H7 (cell line): ENCODE measurements around the gene WDR20. TPM values are rescaled to one million over a fixed set of nuclear protein-coding genes. Genes with fewer than 3 reads are reported as not detected.
"Not testable (repeated sequence)": the region's sequence is repeated elsewhere in the genome, so short reads cannot be mapped to it uniquely, and the experiment has no call there.

Experiments
- DNase-seq: peaks from one replicate; pipeline ENCODE4 v3.0.0; 2012
- H3K27me3 ChIP-seq: 2 replicates; pipeline ENCODE4 v1.6.0; 2011; ENCODE audit warnings: mild to moderate bottlenecking, low read length; ENCODE audit not compliant: control insufficient read depth, insufficient read depth
- H3K36me3 ChIP-seq: replicated peaks from 2 replicates; pipeline ENCODE4 v1.5.1; 2011; ENCODE audit warnings: low read length; ENCODE audit not compliant: control insufficient read depth, insufficient read depth
- H3K4me3 ChIP-seq: 2 replicates; pipeline ENCODE4 v1.5.1; 2011; ENCODE audit warnings: low read depth, mild to moderate bottlenecking, control low read depth, low read length, moderate library complexity; ENCODE audit not compliant: insufficient read depth
- total RNA-seq: library from RNA; depleted of rRNA; stranded (reverse); fragments of >200 nt; shearing (Covaris generic); gene quantifications from 2 replicates; pipeline ENCODE4 v1.2.3, GENCODE V29; 2014

WDR20 gene
- total RNA-seq, 1 experiment from 2014 or later, result 14.7 TPM

GRCh38 chr14:102144914-102145313, 5.2 kb downstream of the WDR20 start:
- Histone ChIP-seq H3K36me3 (no peaks in the 10 kb centered on the region), H3K27me3 (no peaks in the 10 kb centered on the region), H3K4me3 (no peak overlapping the region)
- no peak for DNase-seq

DNA sequence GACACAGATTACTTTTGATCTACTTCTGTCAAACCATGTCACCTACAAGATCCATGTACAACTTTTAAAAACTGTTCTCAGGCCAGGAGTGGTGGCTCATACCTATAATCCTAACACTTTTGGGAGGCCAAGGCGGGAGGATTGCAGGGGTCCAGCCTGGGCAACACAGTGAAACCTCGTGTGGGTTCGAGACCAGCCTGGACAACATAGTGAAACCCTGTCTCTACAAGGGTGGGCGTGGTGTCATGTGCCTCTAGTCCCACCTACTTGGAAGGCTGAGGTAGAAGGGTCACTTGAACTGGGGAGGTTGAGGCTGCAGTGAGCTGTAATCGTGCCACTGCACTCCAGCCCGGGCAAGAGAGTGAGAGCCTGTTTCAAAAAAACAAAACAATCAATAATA, 5.7 kb downstream of the WDR20 start:
- Histone ChIP-seq H3K4me3 (no peak overlapping the region), H3K27me3 (no peaks in the 10 kb centered on the region), H3K36me3 (no peaks in the 10 kb centered on the region)
- no peak for DNase-seq

GRCh38 chr14:102146423-102146822, 6.7 kb downstream of the WDR20 start:
- no peak overlapping the region for H3K4me3 ChIP-seq
- H3K36me3 ChIP-seq, result no peaks in the 10 kb centered on the region
- no peaks in the 10 kb centered on the region for H3K27me3 ChIP-seq
- no peak for DNase-seq

DNA sequence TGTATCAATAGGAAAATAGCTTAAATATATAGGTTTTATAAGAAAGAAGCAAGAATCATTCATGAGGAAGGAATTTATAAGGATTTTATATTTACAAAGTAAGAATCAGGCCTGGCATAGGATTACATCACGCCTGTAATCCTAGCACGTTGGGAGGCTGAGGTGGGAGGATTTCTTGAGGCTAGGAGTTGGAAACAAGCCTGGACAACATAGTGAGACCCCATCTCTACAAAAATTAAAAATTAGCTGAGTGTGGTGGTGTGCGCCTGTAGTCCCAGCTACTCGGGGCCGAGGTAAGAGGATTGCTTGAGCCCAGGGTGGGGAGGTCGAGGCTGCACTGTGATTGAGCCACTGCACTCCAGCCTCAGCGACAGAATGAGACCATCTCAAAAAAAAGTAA, 10.4 kb downstream of the WDR20 start:
- no peak for DNase-seq
- Histone ChIP-seq H3K36me3 (0 out of 2 replicates have a peak, but pooled peaks cover 1% of the 10 kb centered on the region), H3K4me3 (no peak overlapping the region)

DNA sequence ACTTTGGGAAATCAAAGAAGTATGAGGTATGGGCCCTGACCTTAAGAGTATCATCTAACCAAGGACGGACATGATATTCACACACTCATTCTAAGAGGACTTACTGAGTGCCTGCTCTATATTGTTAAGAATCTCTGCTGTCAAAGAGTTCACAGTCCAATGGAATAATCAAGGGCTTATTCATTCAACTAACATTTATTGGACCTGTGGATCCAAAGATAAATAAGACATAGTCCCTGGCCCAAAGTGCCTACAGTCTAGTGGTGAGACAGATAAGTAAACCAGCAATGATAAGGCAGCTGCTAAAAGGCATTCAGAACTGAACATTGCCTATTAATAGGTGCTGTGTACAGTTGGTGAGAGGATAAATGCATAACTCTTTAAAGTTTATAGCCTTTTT, 11.0 kb downstream of the WDR20 start:
- Histone ChIP-seq H3K27me3 (no peaks in the 10 kb centered on the region), H3K4me3 (no peak overlapping the region), H3K36me3 (0 out of 2 replicates have a peak, but pooled peaks cover 1% of the 10 kb centered on the region)
- no peak for DNase-seq

More for the DNA sequence above, 10.4 kb downstream of the WDR20 start:
- H3K27me3 ChIP-seq, result no peaks in the 10 kb centered on the region

DNA sequence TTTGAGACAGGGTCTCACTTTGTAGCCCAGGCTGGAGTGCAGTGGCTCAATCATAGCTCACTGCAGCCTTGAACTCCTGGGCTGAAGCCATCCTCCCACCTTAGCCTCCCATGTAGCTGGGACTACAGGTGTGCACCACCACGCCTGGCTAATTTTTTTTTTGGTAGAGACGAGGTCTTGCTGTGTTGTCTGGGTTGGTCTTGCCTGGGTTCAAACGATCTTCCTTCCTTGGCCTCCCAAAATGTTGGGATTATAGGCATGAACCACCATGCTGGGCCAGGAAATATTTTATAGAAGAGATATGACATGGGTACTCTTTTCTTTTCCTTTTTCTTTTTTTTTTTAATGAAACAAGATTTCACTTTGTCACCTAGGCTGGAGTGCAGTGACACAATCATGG, 11.7 kb downstream of the WDR20 start:
- H3K36me3 ChIP-seq, H3K27me3 ChIP-seq, H3K4me3 ChIP-seq, DNase-seq: not testable (repeated sequence)

DNA sequence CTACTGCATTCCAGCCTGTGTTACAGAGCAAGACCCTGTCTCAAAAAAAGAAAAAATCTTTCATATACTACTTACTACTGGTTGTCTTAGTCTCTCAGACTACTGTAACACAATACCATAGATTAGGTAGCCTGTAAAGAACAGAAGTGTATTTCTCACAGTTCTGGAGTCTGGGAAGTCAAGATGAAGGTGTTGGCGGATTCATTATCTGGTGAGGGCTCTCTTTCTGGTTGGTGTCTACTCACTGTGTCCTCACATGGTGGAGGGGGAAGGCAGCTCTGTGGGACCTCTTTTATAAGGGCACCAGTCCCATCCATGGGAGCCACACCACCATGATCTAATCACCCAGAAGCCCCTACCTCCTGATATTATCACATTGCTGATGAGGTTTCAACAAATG, 14.4 kb downstream of the WDR20 start:
- 0 out of 2 replicates have a peak, but pooled peaks cover 1% of the 10 kb centered on the region for H3K36me3 ChIP-seq
- no peaks in the 10 kb centered on the region for H3K27me3 ChIP-seq
- no peak for DNase-seq
- no peak overlapping the region for H3K4me3 ChIP-seq

DNA sequence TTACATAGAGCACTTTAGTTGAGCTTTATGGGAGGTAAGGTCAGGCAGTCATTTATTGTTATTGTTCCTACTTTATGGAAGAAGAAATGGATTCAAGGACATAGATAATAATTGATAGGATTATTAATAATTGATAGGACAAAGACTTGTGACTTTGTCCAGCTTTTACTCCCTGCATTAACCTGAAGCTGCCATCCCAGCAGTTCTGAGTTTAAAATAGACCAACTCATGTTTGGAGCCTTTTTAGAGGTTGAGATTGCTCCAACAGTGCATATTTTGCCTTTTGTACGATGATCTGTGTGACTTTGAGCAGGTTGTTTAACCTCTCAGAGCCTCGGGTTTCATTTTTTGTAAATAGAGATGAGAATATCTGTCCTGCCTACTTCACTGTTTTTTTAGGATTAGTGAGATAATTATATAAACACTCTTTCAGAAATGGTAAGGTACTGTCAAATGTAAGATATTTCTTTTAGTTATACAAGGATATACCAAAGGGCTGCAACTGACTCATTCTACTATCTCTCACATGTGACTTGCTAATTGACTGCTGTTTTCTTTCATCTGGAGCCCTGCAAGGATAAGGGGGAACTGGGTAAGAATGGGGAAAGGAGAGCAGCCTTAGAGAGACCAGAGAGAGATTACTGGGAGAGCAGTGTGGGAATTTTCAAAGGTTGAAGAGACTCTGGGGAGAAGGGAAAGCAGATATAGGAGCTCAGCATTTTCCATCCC, 15.3 kb downstream of the WDR20 start:
- Histone ChIP-seq H3K4me3 (no peak overlapping the region), H3K36me3 (0 out of 2 replicates have a peak, but pooled peaks cover 1% of the 10 kb centered on the region), H3K27me3 (no peaks in the 10 kb centered on the region)
- DNase-seq, result peak; percentile 50

GRCh38 chr14:102157346-102157745, 17.6 kb downstream of the WDR20 start:
- no peaks in the 10 kb centered on the region for H3K27me3 ChIP-seq
- H3K4me3 ChIP-seq, result no peak overlapping the region
- DNase-seq, result no peak
- H3K36me3 ChIP-seq, result 0 out of 2 replicates have a peak, but pooled peaks cover 1% of the 10 kb centered on the region

DNA sequence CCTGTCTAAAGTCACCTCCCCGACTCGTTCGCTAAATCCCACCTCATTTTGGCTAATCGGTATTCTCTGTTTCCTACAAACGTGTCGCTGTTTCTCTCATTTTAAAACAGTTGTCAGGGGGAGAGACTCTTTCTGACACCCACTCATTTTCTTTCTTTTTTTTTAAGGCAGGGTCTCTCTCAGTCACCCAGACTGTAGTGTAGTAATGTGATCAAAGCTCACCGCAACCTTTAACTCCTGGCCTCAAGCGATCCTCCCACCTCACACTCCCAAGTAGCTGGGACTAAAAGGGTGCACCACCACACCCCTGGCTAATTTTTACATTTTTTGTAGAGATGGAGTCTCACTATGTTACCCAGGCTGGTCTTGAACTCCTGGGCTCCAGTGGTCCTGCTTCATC, 19.1 kb downstream of the WDR20 start:
- DNase-seq, result no peak
- Histone ChIP-seq H3K27me3 (no peaks in the 10 kb centered on the region), H3K4me3 (no peak overlapping the region), H3K36me3 (no peaks in the 10 kb centered on the region)

DNA sequence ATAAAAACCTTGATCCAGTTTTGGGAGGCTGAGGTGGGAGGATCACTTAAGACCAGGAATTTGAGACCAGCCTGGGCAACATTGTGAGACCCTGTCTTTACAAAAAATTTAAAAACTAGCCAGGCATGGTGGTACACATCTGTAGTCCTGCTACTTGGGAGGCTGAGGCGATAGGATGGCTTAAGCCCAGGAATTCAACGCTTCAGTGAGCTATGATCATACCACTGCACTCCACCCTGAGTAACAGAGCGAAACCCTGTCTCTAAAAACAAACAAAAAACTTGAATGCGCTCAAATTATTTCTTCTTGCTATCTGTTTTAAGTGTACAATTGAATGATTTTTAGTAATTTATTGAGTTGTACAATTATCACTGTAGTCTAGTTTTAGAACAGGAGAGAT, 20.1 kb downstream of the WDR20 start:
- DNase-seq, result no peak
- H3K4me3 ChIP-seq, result no peak overlapping the region
- no peaks in the 10 kb centered on the region for H3K36me3 ChIP-seq
- H3K27me3 ChIP-seq, result no peaks in the 10 kb centered on the region

GRCh38 chr14:102162487-102162886, 22.8 kb downstream of the WDR20 start:
- no peak overlapping the region for H3K4me3 ChIP-seq
- no peak for DNase-seq
- H3K27me3 ChIP-seq, result no peaks in the 10 kb centered on the region
- H3K36me3 ChIP-seq, result no peaks in the 10 kb centered on the region

DNA sequence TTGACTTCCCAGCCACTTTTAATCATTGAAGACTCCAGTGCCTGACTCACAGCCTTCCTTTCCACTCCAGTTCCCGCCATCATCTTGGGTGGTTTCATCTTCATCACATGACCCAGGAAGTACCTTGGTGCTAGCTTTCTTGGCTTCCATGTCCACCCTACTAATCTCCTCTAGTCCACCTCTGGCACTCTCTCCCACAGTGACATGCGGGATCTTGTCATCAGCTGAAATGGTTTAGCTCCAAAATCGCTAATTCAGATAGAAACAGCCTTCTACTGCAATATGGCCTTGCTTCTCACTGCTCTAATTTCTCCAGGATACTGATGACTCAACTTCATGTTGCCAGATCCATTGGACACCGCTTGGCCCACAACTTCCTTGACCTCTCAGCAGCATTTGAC, 24.5 kb downstream of the WDR20 start:
- Histone ChIP-seq H3K27me3 (no peaks in the 10 kb centered on the region), H3K36me3 (no peaks in the 10 kb centered on the region), H3K4me3 (no peak overlapping the region)
- no peak for DNase-seq

GRCh38 chr14:102164965-102165364, 25.3 kb downstream of the WDR20 start:
- Histone ChIP-seq H3K4me3 (no peak overlapping the region), H3K27me3 (no peaks in the 10 kb centered on the region), H3K36me3 (no peaks in the 10 kb centered on the region)
- DNase-seq, result no peak

- DNase-seq, result no peak
- Histone ChIP-seq H3K4me3 (no peak overlapping the region), H3K27me3 (no peaks in the 10 kb centered on the region), H3K36me3 (no peaks in the 10 kb centered on the region)
Measured at GRCh38 chr14:102170061-102170460, 30.4 kb downstream of the WDR20 start.
